ENCODE data around the gene SYT2.
"Not testable (repeated sequence)": the region's sequence is repeated elsewhere in the genome, so short reads cannot be mapped to it uniquely, and the experiment has no call there.

The SYT2 gene

GRCh38 chr1:202564958-202565495 lies 145.2 kb downstream of the SYT2 start:
- no peak for DNase-seq

- DNase-seq, result no peak
Observed at GRCh38 chr1:202563818-202564217, 146.4 kb downstream of the SYT2 start.

GRCh38 chr1:202562444-202563060 lies 147.7 kb downstream of the SYT2 start:
- DNase-seq, result no peak

- no peak for DNase-seq
Observed at GRCh38 chr1:202561726-202562443, 148.4 kb downstream of the SYT2 start.

DNA sequence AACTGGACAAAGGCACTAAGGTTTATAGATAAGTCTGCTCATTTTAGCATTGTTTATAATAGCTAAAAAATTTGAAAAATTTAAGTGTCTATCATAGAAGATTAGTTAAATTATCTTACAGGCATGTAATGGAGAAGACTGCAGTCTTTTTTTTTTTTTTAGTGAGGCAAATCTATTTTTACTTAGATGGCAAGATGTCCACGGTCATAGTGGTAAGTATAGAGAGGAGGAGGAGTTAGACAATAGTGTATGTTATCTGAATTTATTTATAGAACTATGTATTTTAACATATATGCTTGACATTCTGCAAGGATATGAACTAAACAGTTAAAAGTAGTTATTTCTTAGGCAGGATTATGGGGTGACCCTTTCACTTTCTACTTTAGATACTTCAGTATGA lies 149.0 kb downstream of the SYT2 start:
- no peak for DNase-seq

GRCh38 chr1:202557662-202558061 lies 152.6 kb downstream of the SYT2 start:
- not testable (repeated sequence) for DNase-seq

- not testable (repeated sequence) for DNase-seq
Observed at GRCh38 chr1:202556037-202556436, 154.2 kb downstream of the SYT2 start.

DNA sequence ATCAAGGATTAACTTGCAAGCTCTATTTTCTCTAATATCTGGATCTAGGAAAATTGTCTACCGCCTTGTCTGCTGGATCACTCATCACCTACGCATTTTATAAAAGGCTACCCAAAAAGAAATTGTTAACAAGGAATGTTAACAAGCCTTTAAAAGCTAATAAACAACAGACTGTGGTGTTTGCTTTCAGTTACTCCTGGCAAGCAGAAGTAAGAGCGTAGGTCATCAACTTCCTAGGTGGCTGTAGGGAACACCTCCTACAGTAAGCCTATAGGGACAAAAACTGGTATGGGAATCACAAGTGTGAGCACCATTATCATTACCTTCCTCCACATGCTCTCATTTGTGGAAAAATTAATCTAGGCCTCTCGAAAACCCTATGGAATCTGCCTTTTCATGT lies 155.6 kb downstream of the SYT2 start:
- DNase-seq, result not testable (repeated sequence)

GRCh38 chr1:202553560-202554038 lies 156.7 kb downstream of the SYT2 start:
- no peak for DNase-seq

- DNase-seq, result not testable (repeated sequence)
Observed at GRCh38 chr1:202553078-202553477, 157.2 kb downstream of the SYT2 start.

GRCh38 chr1:202552615-202553014 lies 157.6 kb downstream of the SYT2 start:
- DNase-seq, result not testable (repeated sequence)

DNA sequence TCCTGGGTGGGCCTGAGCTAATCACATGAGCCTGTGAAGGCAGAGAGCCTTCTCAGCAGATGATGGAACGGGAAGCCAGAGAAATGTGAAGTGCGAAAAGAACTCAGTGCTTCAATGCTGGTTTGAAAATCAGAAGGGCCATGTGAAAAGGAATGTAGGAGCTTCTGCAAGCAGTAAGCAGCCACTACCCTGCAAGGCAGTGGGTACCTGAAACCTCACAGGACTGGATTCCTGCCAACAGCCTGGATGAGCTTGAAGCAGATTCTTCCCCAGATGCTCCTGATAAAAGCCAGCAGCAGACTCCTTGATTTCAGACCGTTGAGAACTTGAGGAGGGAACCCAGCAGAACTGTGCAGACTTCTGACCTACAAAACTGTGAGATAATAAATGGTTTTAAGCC lies 158.6 kb downstream of the SYT2 start:
- no peak for DNase-seq

DNA sequence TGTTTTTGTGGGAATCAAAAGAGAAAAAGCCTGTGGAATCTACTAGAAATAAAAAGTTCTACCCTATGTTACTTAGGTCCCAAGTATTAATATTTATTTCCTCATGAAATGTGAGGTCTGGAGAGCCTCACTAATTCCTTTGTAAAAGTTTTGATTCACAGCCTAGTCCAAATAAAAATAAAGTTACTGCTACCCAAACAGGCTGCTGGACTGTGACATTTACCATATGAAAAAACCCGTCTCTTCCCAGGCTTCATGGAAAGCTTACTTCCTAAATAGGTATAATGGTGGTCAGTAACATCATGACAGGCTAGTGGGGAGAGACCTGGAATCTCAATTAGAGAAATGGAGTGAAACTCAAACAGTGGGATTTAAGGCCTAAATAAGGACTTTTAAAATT lies 160.2 kb downstream of the SYT2 start:
- DNase-seq, result not testable (repeated sequence)

DNA sequence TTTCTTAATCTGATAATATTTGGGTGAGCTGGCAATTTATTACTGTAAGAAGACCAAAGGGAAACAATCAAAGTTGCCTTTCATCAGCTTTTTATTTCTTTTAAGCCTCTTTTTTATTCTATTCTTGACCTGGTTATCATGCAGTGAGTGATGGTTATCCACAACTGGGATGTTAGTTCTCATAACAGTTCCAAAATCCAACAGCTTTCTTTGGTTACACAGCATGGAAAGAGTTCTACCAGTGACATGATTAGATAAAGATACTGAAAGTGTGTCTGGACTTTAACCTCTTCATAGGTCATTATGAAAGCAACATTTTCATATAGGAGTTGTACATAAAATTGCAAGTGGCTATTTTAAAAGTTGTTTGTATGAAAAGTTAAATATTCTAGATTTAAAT lies 163.0 kb downstream of the SYT2 start:
- DNase-seq, result no peak

DNA sequence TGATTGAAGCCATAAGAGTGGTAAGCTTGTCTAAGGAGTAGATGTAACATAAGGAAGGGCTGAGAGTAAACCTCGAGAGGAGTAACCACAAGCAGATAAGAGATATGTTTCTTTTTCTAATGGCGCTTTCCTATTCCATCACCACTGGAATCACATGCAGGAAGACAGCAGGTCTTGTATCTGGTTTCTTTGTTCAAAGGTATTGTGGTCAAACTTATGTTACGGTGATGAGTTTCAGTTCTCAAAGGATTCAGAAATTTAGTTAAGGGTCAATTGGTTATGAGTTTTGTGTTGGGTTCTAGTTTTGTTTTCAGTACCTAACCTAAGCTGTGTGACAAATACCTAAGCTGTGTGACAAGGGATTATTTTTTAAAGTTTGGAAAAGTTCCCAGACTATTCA lies 163.5 kb downstream of the SYT2 start:
- DNase-seq, result not testable (repeated sequence)

GRCh38 chr1:202546377-202546776 lies 163.9 kb downstream of the SYT2 start:
- not testable (repeated sequence) for DNase-seq

GRCh38 chr1:202545647-202546303 lies 164.5 kb downstream of the SYT2 start:
- DNase-seq, result not testable (repeated sequence)

- not testable (repeated sequence) for DNase-seq
Observed at GRCh38 chr1:202544766-202545449, 165.3 kb downstream of the SYT2 start.

- not testable (repeated sequence) for DNase-seq
Observed at GRCh38 chr1:202543537-202543936, 166.7 kb downstream of the SYT2 start.

GRCh38 chr1:202542415-202542814 lies 167.8 kb downstream of the SYT2 start:
- not testable (repeated sequence) for DNase-seq

DNA sequence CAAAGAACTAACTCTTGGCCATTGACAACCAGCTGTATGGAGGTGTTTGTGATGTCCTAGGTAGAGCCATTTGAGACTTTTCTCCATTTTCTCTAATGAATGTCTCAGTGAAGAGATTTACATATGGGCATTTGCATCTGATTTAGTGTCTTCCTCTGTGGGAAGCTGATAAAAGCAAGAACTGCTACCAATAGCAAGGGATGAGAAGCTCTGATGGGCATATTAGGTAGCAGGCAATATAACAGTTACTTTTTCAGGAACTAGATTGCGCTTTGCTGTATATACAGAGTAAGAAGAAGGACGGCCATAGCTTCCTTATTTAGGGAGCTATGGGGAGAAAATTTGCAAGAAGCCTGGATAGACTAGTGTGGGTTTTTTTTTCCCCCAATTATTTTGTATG lies 169.4 kb downstream of the SYT2 start:
- DNase-seq, result not testable (repeated sequence)
